Parathyroid adenoma (tissue), 2 donors: Measurements from ENCODE around the gene KRT73.

Experiments
- H2AFZ ChIP-seq: fragments of 300-600 bp; sonication (generic); one replicate; pipeline ENCODE4 v1.7.0; 2017; ENCODE audit warnings: antibody characterized with exemption, mild to moderate bottlenecking
- H3K27ac ChIP-seq: fragments of 300-600 bp; sonication (generic); one replicate; pipeline ENCODE4 v1.7.0; 2017
- H3K27me3 ChIP-seq: fragments of 300-600 bp; sonication (generic); one replicate; pipeline ENCODE4 v1.7.0; 2017; ENCODE audit warnings: low read length; ENCODE audit not compliant: control insufficient read depth, insufficient read depth
- H3K36me3 ChIP-seq: fragments of 300-600 bp; sonication (generic); one replicate; pipeline ENCODE4 v1.7.0; 2017; ENCODE audit warnings: low read length; ENCODE audit not compliant: control insufficient read depth, insufficient read depth
- H3K4me1 ChIP-seq: fragments of 300-600 bp; sonication (generic); one replicate; pipeline ENCODE4 v1.7.0; 2017; ENCODE audit warnings: control low read depth
- H3K4me2 ChIP-seq: fragments of 300-600 bp; sonication (generic); one replicate; pipeline ENCODE4 v1.7.0; 2017; ENCODE audit warnings: low read length
- H3K4me3 ChIP-seq: fragments of 300-600 bp; sonication (generic); one replicate; pipeline ENCODE4 v1.7.0; 2017; ENCODE audit warnings: low read depth, low read length
- H3K79me2 ChIP-seq: fragments of 300-600 bp; sonication (generic); one replicate; pipeline ENCODE4 v1.7.0; 2017; ENCODE audit warnings: control low read depth
- H3K9ac ChIP-seq: fragments of 300-600 bp; sonication (generic); one replicate; pipeline ENCODE4 v1.7.0; 2017; ENCODE audit warnings: mild to moderate bottlenecking
- H3K9me3 ChIP-seq: fragments of 300-600 bp; sonication (generic); one replicate; pipeline ENCODE4 v1.7.0; 2017; ENCODE audit warnings: low read length; ENCODE audit not compliant: control insufficient read depth
- CTCF ChIP-seq: fragments of 300-600 bp; sonication (generic); IDR thresholded peaks from one replicate; pipeline ENCODE4 v1.7.0; 2017; ENCODE audit warnings: antibody characterized with exemption, mild to moderate bottlenecking
- donor health status: primary hyperparathyroidism.

Gene KRT73

GRCh38 chr12:52647601-52648000 lies 29.2 kb upstream of the KRT73 start:
- no peak for TF ChIP-seq CTCF
- Histone ChIP-seq H2AFZ (no peak overlapping the region), H3K27ac (no peak overlapping the region), H3K4me3 (no peak overlapping the region), H3K79me2 (no peaks in the 10 kb centered on the region), H3K4me2 (no peak overlapping the region), H3K9me3 (no peaks in the 10 kb centered on the region), H3K27me3 (no peaks in the 10 kb centered on the region), H3K9ac (no peak overlapping the region), H3K36me3 (no peaks in the 10 kb centered on the region), H3K4me1 (no peaks in the 10 kb centered on the region)

- no peak overlapping the region for H3K27ac ChIP-seq
- H3K4me3 ChIP-seq: no peak overlapping the region
- no peak overlapping the region for H3K4me2 ChIP-seq
- no peaks in the 10 kb centered on the region for H3K4me1 ChIP-seq
- no peak overlapping the region for H3K9ac ChIP-seq
- no peaks in the 10 kb centered on the region for H3K27me3 ChIP-seq
- no peak overlapping the region for H2AFZ ChIP-seq
- no peaks in the 10 kb centered on the region for H3K36me3 ChIP-seq
- H3K79me2 ChIP-seq: no peaks in the 10 kb centered on the region
- no peak for TF ChIP-seq CTCF
- no peaks in the 10 kb centered on the region for H3K9me3 ChIP-seq
These were observed 28.3 kb upstream of the KRT73 start for GRCh38 chr12:52646613-52647012.

GRCh38 chr12:52645982-52646381 lies 27.6 kb upstream of the KRT73 start:
- no peaks in the 10 kb centered on the region for H3K36me3 ChIP-seq
- no peaks in the 10 kb centered on the region for H3K79me2 ChIP-seq
- no peak overlapping the region for H3K4me2 ChIP-seq
- H2AFZ ChIP-seq: no peak overlapping the region
- H3K4me1 ChIP-seq: no peaks in the 10 kb centered on the region
- no peak overlapping the region for H3K4me3 ChIP-seq
- H3K27me3 ChIP-seq: no peaks in the 10 kb centered on the region
- H3K27ac ChIP-seq: no peak overlapping the region
- no peaks in the 10 kb centered on the region for H3K9me3 ChIP-seq
- TF ChIP-seq CTCF: no peak
- H3K9ac ChIP-seq: no peak overlapping the region

GRCh38 chr12:52645120-52645761 lies 26.9 kb upstream of the KRT73 start:
- Histone ChIP-seq H3K4me3 (no peak overlapping the region), H3K27me3 (no peaks in the 10 kb centered on the region), H3K36me3 (no peaks in the 10 kb centered on the region), H3K9ac (no peak overlapping the region), H3K27ac (no peak overlapping the region), H3K4me2 (no peak overlapping the region), H3K4me1 (no peaks in the 10 kb centered on the region), H2AFZ (no peak overlapping the region), H3K79me2 (no peaks in the 10 kb centered on the region), H3K9me3 (no peaks in the 10 kb centered on the region)
- no peak for TF ChIP-seq CTCF

GRCh38 chr12:52644078-52644415 lies 25.7 kb upstream of the KRT73 start:
- Histone ChIP-seq H3K4me1 (no peaks in the 10 kb centered on the region), H3K4me3 (no peak overlapping the region), H3K36me3 (no peaks in the 10 kb centered on the region), H3K4me2 (no peak overlapping the region), H3K27ac (no peak overlapping the region), H3K27me3 (no peaks in the 10 kb centered on the region), H3K9me3 (no peaks in the 10 kb centered on the region), H3K79me2 (no peaks in the 10 kb centered on the region), H3K9ac (no peak overlapping the region), H2AFZ (no peak overlapping the region)
- no peak for TF ChIP-seq CTCF
